ENCODE data around the gene ARID1B. TPM values are rescaled to one million over a fixed set of nuclear protein-coding genes. Genes with fewer than 3 reads are reported as not detected.

Gene ARID1B
- polyA plus RNA-seq, 1 experiment, result 17.0 TPM

DNA sequence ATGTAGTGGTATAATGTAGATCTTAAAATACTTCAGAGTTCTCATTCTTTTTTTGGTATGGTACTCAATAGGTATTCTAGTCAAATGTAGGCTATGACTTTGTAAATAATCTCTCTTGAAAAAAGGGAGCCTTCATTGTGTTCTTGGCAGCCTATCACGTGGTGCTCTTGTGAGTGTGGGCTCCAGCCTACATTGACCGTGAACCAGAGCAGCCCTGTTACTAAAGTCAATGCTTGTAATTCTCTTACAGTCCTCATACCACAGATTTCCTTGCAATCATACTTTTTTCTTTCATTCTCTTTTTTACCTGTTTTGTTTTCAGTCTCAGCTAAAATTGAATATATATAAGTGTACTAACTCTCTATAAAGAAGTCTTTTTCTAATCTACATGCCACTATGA lies 31.1 kb downstream of the ARID1B start:
- Histone ChIP-seq H3K36me3 (ENCODE audit: control insufficient read depth, insufficient read depth, low read length) (no peaks in the 10 kb centered on the region), H3K4me3 (ENCODE audit: low read depth, low read length) (no peak overlapping the region), H3K27me3 (ENCODE audit: control insufficient read depth, insufficient read depth, low read length) (no peaks in the 10 kb centered on the region)
- no peak for DNase-seq (ENCODE audit: low read depth)
- ChIA-PET POLR2A (no interaction called here), CTCF (no interaction called here)
- TF ChIP-seq, protein P1, sequence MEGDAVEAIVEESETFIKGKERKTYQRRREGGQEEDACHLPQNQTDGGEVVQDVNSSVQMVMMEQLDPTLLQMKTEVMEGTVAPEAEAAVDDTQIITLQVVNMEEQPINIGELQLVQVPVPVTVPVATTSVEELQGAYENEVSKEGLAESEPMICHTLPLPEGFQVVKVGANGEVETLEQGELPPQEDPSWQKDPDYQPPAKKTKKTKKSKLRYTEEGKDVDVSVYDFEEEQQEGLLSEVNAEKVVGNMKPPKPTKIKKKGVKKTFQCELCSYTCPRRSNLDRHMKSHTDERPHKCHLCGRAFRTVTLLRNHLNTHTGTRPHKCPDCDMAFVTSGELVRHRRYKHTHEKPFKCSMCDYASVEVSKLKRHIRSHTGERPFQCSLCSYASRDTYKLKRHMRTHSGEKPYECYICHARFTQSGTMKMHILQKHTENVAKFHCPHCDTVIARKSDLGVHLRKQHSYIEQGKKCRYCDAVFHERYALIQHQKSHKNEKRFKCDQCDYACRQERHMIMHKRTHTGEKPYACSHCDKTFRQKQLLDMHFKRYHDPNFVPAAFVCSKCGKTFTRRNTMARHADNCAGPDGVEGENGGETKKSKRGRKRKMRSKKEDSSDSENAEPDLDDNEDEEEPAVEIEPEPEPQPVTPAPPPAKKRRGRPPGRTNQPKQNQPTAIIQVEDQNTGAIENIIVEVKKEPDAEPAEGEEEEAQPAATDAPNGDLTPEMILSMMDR (IDR thresholded peaks at IDR 0.05; ENCODE audit: insufficient read depth, low read depth, low read length), result no peak

DNA sequence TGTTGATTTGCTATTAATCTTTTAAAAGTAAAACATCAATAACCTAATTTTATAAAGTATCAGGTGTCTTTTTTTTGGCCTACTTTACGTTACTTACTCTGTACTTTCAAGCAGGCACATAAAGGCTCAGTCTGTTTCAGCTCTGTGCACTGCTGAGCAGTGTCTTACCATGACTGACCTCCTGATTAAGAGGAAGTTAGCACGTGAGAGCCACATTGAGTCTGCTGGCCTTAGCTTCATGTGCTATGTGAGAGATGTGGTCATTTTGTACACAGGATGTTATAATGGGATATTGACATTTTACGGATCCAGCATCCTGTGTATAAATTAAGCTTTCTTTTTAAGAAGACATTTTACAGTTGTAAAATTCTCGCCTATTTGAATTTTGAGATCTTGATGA lies 31.9 kb downstream of the ARID1B start:
- TF ChIP-seq, protein P1 (IDR thresholded peaks at IDR 0.05; ENCODE audit: insufficient read depth, low read depth, low read length), result no peak
- peak; percentile 12 for DNase-seq (ENCODE audit: low read depth)
- Histone ChIP-seq H3K4me3 (ENCODE audit: low read depth, low read length) (no peak overlapping the region), H3K27me3 (ENCODE audit: control insufficient read depth, insufficient read depth, low read length) (no peaks in the 10 kb centered on the region), H3K36me3 (ENCODE audit: control insufficient read depth, insufficient read depth, low read length) (no peaks in the 10 kb centered on the region)
- POLR2A ChIA-PET, result no interaction called here
- CTCF ChIA-PET, result no interaction called here

DNA sequence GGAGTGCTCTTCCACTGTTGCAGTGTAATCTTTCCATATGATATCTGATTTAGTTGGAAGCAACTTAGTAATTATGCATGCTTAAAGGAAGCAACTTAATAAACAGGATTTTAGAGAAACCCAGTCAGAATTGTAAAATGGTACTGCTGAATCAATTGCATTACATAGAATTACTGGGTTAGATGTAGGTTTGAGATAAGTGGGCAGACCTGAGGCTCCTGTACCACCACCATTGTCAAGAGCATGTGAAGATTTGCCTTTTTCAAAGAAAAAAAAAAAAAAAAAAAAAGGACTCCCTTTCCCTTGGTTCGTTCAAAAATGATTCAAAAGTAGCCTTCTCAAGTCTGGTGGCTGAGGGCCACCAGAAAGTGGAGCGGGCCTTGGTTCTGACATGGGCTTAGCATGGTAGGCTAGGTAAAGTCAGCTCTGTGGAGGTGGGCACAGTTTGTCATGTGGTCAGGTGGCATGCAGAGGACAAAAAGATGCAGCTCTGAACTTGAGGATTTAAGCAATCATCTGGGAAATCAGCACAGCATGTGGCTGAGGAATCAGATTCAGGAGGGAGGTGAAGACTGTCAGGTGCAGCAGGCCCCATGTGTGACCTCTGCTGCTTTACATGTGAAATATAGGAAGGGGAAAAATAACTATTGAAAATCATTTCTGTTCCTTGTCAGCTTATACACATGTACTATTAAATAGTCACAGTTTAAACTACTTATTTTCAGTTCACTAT lies 32.4 kb downstream of the ARID1B start:
- H3K27me3 ChIP-seq (ENCODE audit: control insufficient read depth, insufficient read depth, low read length), result no peaks in the 10 kb centered on the region
- TF ChIP-seq, protein P1 (IDR thresholded peaks at IDR 0.05; ENCODE audit: insufficient read depth, low read depth, low read length), result no peak
- ChIA-PET CTCF (interaction anchor here (0.6 to 0.7 kb wide), 2 partner anchors 10 to 11 kb away, joined by 3 to 4 read pairs; no protein-coding TSS in a partner anchor), POLR2A (no interaction called here)
- no peak overlapping the region for H3K4me3 ChIP-seq (ENCODE audit: low read depth, low read length)
- DNase-seq (ENCODE audit: low read depth), result no peak
- H3K36me3 ChIP-seq (ENCODE audit: control insufficient read depth, insufficient read depth, low read length), result no peaks in the 10 kb centered on the region

DNA sequence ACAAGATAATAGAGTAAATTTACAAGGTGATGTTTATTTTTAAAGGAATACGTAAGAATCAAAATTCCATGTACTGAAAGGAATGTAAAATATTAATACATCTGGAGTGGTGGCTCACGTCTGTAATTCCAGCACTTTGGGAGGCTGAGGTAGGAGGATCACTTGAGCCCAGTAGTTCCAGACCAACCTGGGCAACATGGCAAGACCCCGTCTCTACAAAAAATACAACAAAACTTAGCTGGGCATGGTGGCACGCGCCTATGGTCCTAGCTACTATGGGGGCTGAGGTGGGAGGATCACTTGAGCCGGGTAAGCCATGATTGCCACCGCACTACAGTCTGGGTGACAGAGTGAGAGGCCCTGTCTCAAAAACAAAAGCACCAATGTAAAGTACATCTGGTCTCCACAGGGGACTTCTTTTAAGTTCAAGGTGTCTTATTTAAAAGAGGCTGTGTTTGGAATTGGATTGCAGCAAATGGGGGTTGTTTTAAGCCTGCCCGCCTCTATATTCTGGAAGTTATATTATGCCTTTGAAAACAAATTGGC lies 36.9 kb downstream of the ARID1B start:
- DNase-seq (ENCODE audit: low read depth), result no peak
- POLR2A ChIA-PET, result no interaction called here
- H3K27me3 ChIP-seq (ENCODE audit: control insufficient read depth, insufficient read depth, low read length), result no peaks in the 10 kb centered on the region
- CTCF ChIA-PET, result no interaction called here
- TF ChIP-seq, protein P1 (IDR thresholded peaks at IDR 0.05; ENCODE audit: insufficient read depth, low read depth, low read length), result no peak
- H3K36me3 ChIP-seq (ENCODE audit: control insufficient read depth, insufficient read depth, low read length), result no peaks in the 10 kb centered on the region
- H3K4me3 ChIP-seq (ENCODE audit: low read depth, low read length), result no peak overlapping the region

DNA sequence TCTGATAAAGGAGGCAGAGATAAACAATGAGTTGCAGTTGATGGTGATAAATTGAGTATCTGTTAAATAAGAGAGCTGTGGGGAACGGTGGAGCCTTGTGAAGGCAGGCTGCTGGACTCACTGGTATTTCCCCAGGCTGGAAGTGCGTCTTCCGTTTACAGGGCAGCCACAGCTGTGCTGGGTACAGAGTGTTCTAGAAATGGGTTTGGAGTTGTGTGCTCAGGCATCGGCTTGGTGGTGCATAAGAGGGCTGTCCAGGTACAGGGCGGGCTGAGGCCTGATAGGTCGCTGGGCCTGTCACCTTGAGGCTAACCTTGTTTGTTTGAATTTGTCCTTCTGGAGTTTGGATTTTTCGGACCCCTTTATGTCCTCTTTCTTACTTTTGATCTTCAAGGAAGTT lies 39.3 kb downstream of the ARID1B start:
- no peak overlapping the region for H3K4me3 ChIP-seq (ENCODE audit: low read depth, low read length)
- DNase-seq (ENCODE audit: low read depth), result no peak
- POLR2A ChIA-PET, result no interaction called here
- TF ChIP-seq, protein P1 (IDR thresholded peaks at IDR 0.05; ENCODE audit: insufficient read depth, low read depth, low read length), result no peak
- no peaks in the 10 kb centered on the region for H3K36me3 ChIP-seq (ENCODE audit: control insufficient read depth, insufficient read depth, low read length)
- CTCF ChIA-PET, result no interaction called here
- no peaks in the 10 kb centered on the region for H3K27me3 ChIP-seq (ENCODE audit: control insufficient read depth, insufficient read depth, low read length)

Data from BJ (cell line).